AG09319 (cell line): ENCODE results near the gene RGP1.

ENCODE experiments used
- DNase-seq: peaks from one replicate; pipeline ENCODE4 v3.0.0-alpha.2; 2010; ENCODE audit warnings: low read depth; ENCODE audit errors: extremely low read depth
- CTCF ChIP-seq: IDR thresholded peaks from 2 replicates; pipeline ENCODE4 v1.5.1; 2011; ENCODE audit warnings: low read depth, mild to moderate bottlenecking, inconsistent platforms, low read length, moderate library complexity

RGP1 gene

DNA sequence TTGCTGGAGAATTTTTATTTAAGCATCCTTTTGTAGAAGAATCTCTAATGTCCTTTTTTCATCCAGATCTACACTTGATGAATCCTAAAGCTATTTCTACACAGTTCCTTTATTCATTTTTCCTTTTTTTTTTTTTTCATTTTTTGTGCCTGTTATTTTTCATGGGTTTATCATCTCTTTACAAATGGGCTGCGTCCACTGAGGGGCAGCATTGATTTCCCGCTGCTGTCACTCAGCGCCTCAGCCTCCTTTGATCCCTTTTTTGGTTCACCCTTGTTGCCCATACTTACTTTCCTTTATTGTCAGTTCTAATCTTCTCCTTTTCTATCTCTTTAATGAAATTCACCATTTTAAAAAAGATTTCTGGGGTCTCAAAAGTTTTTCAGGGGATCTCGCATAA, 10.7 kb downstream of the RGP1 start:
- no peak for DNase-seq
- TF ChIP-seq CTCF, result no peak

GRCh38 chr9:35760651-35761050, 11.6 kb downstream of the RGP1 start:
- no peak for DNase-seq
- no peak for TF ChIP-seq CTCF

DNA sequence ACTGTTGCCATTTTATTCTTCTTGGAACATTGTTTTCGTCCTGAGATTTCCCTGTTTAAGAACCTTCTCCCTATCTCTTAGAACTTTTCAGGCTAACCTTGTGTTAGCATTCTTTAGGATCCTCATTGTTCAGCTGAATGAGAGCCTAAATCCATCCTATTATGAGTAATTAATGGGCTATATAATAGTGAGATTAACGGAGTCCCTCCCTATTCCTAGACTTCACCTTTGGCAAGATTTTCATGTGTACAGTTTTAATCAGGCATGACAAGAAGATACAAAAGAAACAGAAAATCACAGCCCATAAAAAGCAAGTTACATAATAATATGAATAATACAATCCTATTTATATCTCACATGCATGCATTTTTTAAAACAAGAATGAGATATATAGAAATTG, 14.1 kb downstream of the RGP1 start:
- DNase-seq, result no peak
- no peak for TF ChIP-seq CTCF

- no peak for TF ChIP-seq CTCF
- no peak for DNase-seq
Observed at GRCh38 chr9:35763803-35764202, 14.7 kb downstream of the RGP1 start.

DNA sequence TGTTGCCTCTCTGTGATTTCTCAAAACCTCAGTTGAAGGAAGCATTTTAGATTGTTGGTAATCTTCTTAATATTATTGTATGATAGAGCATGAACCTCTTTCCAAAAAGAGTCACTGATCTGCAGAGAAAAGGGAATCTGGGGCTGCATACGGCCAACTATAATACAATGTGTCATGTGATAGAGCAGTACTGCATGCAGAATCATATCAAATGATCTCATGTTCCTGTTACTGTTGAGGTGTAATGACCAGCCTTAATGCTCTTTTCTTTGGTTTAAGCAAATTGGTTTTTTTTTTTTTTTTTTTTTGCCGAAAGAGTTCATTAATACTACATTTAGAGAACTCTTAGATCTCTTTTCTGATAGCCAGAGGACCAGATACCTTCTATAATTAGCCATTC, 17.9 kb downstream of the RGP1 start:
- DNase-seq, result no peak
- TF ChIP-seq CTCF, result no peak

GRCh38 chr9:35767458-35767857, 18.4 kb downstream of the RGP1 start:
- no peak for TF ChIP-seq CTCF

GRCh38 chr9:35769763-35770162, 20.7 kb downstream of the RGP1 start:
- no peak for DNase-seq
- no peak for TF ChIP-seq CTCF

More at GRCh38 chr9:35767458-35767857, 18.4 kb downstream of the RGP1 start:
- DNase-seq, result no peak

GRCh38 chr9:35771075-35771433, 22.0 kb downstream of the RGP1 start:
- TF ChIP-seq CTCF, result no peak
- DNase-seq, result no peak
